ENCODE data around the gene FNDC3B. TPM values are rescaled to one million over a fixed set of nuclear protein-coding genes. Genes with fewer than 3 reads are reported as not detected.

The FNDC3B gene
- total RNA-seq, 2 experiments from 2014 or later: 14.4 to 17.8 TPM

DNA sequence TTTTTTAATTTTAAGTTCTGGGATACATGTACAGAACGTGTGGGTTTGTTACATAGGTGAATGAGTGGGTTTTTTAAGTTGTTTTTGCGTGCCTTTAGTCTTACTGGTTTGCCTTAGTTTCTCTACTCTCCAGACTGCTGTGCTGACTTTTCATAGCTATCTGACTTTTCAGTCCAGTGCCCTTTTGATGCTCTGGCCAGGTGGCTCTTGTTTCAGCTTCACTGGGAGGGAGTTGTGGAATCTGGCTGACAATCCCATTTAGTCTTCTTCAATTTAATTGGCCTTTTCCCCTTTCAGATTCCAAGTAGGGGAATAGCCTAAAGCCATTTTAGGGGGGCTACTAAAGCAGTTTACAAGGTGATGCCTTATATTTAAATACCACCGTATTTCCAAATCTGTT lies 30.1 kb downstream of the FNDC3B start:
- H3K9me3 Mint-ChIP-seq: no peaks in the 10 kb centered on the region
- peaks cover 10% of the 10 kb centered on the region for H3K36me3 Mint-ChIP-seq
- H3K27ac Mint-ChIP-seq: no peak overlapping the region
- CTCF ChIA-PET: no interaction called here
- POLR2A ChIA-PET: no interaction called here
- no peaks in the 10 kb centered on the region for H3K27me3 Mint-ChIP-seq
- peaks cover 21% of the 10 kb centered on the region for H3K4me1 Mint-ChIP-seq (ENCODE audit: low read depth)
- intact Hi-C loops (cut with micrococcal nuclease): no loop called here
- DNase-seq: no peak
- H3K4me3 Mint-ChIP-seq: no peak overlapping the region

DNA sequence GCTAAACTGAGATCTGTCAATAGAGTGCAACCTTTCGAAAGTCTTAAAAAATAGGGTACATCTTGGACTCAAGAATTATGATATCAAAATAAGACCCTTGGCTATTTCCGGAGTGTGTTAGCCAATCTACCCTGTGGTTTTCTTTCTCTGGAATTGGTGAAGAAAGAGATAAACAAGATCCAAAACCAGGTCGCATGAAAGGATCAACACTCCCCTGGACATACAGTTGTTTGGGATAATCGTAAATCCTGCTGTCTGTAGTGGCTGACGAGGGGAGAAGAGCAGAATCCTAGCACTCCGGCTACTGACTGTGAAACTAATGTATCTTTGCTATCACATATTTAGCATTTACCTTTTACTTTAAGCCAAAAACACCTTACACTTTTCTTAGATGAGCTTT lies 30.9 kb downstream of the FNDC3B start:
- H3K9me3 Mint-ChIP-seq: no peaks in the 10 kb centered on the region
- peaks cover 21% of the 10 kb centered on the region for H3K4me1 Mint-ChIP-seq (ENCODE audit: low read depth)
- ChIA-PET CTCF (no interaction called here), POLR2A (interaction anchor here (0.6 kb wide), 1 partner anchor 38 kb away, joined by 3 read pairs; no protein-coding TSS in a partner anchor)
- H3K27me3 Mint-ChIP-seq: no peaks in the 10 kb centered on the region
- H3K27ac Mint-ChIP-seq: no peak overlapping the region
- H3K4me3 Mint-ChIP-seq: no peak overlapping the region
- no peak for DNase-seq
- peaks cover 8% of the 10 kb centered on the region for H3K36me3 Mint-ChIP-seq
- intact Hi-C loops (cut with micrococcal nuclease): no loop called here

DNA sequence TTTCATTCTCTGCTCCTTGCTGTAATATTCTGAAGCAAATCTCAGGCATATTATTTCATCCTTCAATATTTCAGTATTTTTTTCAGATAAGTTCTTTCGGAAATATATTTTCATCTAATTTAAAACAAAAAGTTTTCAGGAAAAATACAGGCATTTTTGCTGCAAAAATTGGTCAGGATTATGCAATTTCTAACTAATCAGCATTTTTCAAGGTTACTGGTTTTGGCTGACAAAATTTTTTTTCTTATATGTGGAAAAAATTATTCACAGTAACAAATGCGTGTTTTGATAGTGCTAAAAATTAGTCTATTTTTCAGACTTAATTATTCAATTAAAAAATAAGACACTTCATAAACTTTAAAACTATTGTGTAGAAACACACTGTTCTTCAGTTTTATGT lies 31.4 kb downstream of the FNDC3B start:
- Mint-ChIP-seq H3K4me1 (ENCODE audit: low read depth) (peaks cover 16% of the 10 kb centered on the region), H3K9me3 (no peaks in the 10 kb centered on the region), H3K27ac (no peak overlapping the region), H3K27me3 (no peaks in the 10 kb centered on the region), H3K4me3 (no peak overlapping the region), H3K36me3 (peaks cover 8% of the 10 kb centered on the region)
- ChIA-PET POLR2A (no interaction called here), CTCF (no interaction called here)
- intact Hi-C loops (cut with micrococcal nuclease): no loop called here
- DNase-seq: no peak

DNA sequence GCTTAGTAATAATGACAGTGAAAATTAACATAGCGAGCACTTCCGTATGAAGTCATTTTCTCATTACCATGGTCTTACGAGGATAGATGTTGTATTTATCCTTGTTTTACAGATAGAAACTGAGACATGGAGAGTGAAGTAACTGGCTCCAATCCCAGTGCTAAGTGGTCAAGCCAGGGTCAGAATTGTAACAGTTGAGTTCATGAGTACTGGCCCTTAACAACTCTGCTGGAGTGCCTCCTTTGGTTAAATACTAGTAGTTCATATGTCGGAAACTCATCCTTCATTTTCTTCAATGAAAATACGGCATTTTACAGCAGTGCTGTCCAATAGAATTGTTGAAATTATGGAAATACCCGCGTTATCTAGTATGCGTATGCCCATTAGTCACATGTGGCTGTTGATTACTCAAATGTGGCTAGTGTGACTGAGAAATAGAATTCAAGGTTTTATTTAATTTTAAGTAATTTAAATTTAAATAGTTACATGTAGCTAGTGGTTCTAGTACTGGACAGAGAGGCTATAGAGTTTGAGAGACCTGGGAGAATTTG lies 32.5 kb downstream of the FNDC3B start:
- ChIA-PET CTCF (no interaction called here), POLR2A (no interaction called here)
- H3K27me3 Mint-ChIP-seq: no peaks in the 10 kb centered on the region

DNA sequence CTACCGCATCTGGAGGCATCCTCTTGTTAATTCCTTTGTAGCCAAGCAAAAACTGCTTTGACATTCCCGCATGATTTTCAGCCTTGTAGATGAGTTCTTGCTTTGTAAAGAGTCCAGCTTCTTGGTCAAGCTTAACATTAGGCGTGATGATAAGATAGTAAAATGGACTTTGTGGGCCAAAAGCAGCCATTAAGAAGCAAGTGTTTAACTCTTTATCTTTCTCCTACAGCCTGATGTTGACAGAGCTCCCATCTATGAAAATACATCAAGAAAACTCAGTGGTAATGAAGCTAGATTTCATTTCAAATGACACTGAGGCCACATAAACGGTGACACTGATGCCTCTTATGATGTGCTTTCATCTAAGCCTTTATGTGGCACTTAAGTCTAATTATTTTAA lies 33.2 kb downstream of the FNDC3B start:
- Mint-ChIP-seq H3K4me3 (no peak overlapping the region), H3K27me3 (no peaks in the 10 kb centered on the region), H3K27ac (no peak overlapping the region), H3K4me1 (ENCODE audit: low read depth) (peaks cover 4% of the 10 kb centered on the region), H3K36me3 (peaks cover 8% of the 10 kb centered on the region), H3K9me3 (no peaks in the 10 kb centered on the region)
- POLR2A ChIA-PET: no interaction called here
- CTCF ChIA-PET: no interaction called here
- DNase-seq: no peak
- intact Hi-C loops (cut with micrococcal nuclease): no loop called here

More for the DNA sequence above, 32.5 kb downstream of the FNDC3B start:
- no peak overlapping the region for H3K4me3 Mint-ChIP-seq
- H3K4me1 Mint-ChIP-seq (ENCODE audit: low read depth): peaks cover 8% of the 10 kb centered on the region
- peaks cover 8% of the 10 kb centered on the region for H3K36me3 Mint-ChIP-seq
- H3K9me3 Mint-ChIP-seq: no peaks in the 10 kb centered on the region
- no peak for DNase-seq
- H3K27ac Mint-ChIP-seq: no peak overlapping the region
- intact Hi-C loops (cut with micrococcal nuclease): no loop called here

DNA sequence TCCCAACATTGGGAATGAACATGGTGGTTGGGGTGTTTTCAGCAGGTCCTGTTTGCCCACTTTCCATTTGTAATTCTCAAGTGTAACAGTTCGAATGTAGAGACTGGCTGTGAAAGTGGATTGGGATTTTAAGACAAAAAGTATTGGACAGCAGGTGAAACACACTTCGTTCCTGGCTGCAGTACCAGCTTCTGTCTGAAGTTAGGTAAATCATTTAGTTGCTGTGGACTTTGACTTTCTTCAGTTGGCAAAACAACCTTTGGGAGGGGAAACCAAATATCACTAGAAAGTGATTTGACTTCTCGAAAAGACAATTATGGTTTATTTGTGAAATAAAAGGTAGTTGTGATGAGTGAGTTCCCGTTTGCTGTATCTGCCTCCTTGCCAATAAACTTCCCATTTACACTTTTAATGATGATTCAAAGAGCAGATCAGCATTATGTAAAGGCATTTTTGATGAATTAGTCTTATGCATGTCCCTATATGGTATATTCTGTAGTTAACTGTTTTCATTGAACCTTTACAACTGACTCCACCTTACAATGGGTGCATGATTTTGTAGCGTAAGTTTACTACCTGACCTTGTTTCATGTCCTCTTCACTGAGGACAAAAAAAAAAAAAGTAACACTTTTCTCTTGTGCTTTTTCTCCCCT lies 34.0 kb downstream of the FNDC3B start:
- no peaks in the 10 kb centered on the region for H3K4me1 Mint-ChIP-seq (ENCODE audit: low read depth)
- DNase-seq: no peak
- H3K9me3 Mint-ChIP-seq: no peaks in the 10 kb centered on the region
- no peaks in the 10 kb centered on the region for H3K27me3 Mint-ChIP-seq
- no peak overlapping the region for H3K4me3 Mint-ChIP-seq
- CTCF ChIA-PET: no interaction called here
- no peak overlapping the region for H3K27ac Mint-ChIP-seq
- intact Hi-C loops (cut with micrococcal nuclease): no loop called here
- POLR2A ChIA-PET: no interaction called here
- H3K36me3 Mint-ChIP-seq: peaks cover 8% of the 10 kb centered on the region

DNA sequence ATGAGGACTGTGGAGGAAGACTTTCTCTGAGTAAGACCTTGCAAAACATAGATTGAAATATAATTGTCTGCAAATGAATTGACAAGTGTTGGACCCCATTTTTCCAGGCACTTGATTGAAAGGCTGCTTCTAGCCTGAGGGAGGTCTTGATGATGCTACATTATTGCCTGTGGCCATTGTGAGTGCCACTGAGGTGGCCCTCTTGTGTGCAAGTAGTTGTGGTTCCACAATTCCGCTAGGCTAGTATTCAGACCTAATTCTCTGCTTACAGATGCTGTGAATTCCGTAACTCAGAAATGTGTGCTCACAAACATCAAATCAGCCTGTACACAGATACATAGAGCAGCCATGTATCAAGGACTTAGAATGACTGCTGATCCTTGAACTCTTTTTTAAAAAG lies 34.7 kb downstream of the FNDC3B start:
- CTCF ChIA-PET: no interaction called here
- intact Hi-C loops (cut with micrococcal nuclease): no loop called here
- DNase-seq: no peak

DNA sequence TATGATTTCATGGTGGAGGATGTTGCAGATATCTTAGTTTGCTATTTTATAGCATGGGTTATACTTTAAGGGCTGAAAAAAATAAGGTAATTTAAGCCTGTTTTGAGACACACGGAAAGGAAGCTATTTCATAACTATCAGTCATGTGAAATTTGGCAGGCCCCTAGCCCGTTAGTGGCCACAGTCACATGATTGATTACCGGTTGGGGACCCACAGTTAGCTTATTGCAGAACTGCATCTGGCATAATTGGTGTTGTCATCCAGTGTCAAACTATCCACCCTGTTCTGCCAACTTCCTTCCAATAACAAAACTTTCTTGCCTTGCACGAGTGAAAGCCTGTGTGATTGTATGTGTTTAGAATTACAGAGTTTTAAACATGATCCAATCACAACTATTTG lies 35.2 kb downstream of the FNDC3B start:
- DNase-seq: no peak
- no peaks in the 10 kb centered on the region for H3K9me3 Mint-ChIP-seq
- H3K36me3 Mint-ChIP-seq: peaks cover 8% of the 10 kb centered on the region
- H3K4me1 Mint-ChIP-seq (ENCODE audit: low read depth): no peaks in the 10 kb centered on the region
- no peaks in the 10 kb centered on the region for H3K27me3 Mint-ChIP-seq
- intact Hi-C loops (cut with micrococcal nuclease): no loop called here
- CTCF ChIA-PET: no interaction called here
- no peak overlapping the region for H3K4me3 Mint-ChIP-seq
- H3K27ac Mint-ChIP-seq: no peak overlapping the region
- POLR2A ChIA-PET: no interaction called here

More for the DNA sequence above, 34.7 kb downstream of the FNDC3B start:
- no peaks in the 10 kb centered on the region for H3K9me3 Mint-ChIP-seq
- peaks cover 8% of the 10 kb centered on the region for H3K36me3 Mint-ChIP-seq
- no peak overlapping the region for H3K4me3 Mint-ChIP-seq
- POLR2A ChIA-PET: no interaction called here
- H3K27ac Mint-ChIP-seq: no peak overlapping the region
- H3K27me3 Mint-ChIP-seq: no peaks in the 10 kb centered on the region
- H3K4me1 Mint-ChIP-seq (ENCODE audit: low read depth): no peaks in the 10 kb centered on the region

DNA sequence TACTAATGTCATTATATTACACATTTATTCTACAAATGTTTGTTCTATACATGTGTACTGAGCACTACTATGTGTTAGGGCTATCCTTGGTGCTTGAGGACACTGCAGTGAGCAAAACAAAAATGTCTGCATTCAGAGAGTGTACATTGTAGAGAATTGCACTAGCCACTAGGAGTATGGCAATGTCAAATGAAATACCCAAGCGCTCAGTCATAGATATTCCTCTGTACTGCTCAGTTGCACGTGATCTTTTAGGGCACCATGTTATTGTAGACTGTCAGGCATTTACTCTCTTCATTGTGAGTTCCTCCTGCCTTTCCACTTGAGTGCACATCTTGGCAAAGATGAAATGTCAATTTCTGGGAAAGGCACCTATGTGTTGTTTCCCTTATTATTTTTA lies 36.8 kb downstream of the FNDC3B start:
- no peaks in the 10 kb centered on the region for H3K4me1 Mint-ChIP-seq (ENCODE audit: low read depth)
- H3K27ac Mint-ChIP-seq: no peak overlapping the region
- no peak for DNase-seq
- no peaks in the 10 kb centered on the region for H3K27me3 Mint-ChIP-seq
- no peak overlapping the region for H3K4me3 Mint-ChIP-seq
- POLR2A ChIA-PET: no interaction called here
- CTCF ChIA-PET: no interaction called here
- peaks cover 8% of the 10 kb centered on the region for H3K36me3 Mint-ChIP-seq
- H3K9me3 Mint-ChIP-seq: no peaks in the 10 kb centered on the region
- intact Hi-C loops (cut with micrococcal nuclease): no loop called here

DNA sequence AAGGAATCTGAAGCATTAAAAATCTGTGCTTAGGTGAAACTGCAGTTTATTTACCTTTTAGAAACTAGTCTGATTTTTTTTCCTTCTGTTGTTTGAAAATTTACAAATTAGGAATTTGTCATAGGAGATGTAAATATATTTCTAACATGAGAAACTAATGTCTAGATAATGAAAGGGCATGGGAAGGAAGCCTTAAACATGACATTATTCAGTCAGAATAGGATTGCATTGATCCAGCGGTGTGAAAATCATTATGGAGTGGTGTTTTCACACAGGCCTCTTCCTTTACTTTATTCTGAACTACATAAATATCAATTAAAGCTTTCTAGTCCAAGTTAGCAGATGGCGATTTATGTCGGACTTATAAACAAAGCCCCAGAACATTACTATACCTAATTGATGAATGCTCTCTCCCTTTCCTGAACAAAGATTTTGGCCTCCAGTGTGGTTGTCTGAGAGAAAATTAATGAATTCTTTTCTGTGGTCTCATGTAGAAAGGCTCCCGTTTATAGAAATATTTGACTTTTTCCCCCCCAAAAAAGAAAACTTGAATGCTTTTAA lies 37.9 kb downstream of the FNDC3B start:
- H3K9me3 Mint-ChIP-seq: no peaks in the 10 kb centered on the region
- ChIA-PET POLR2A (no interaction called here), CTCF (no interaction called here)
- no peak overlapping the region for H3K4me3 Mint-ChIP-seq
- peaks cover 8% of the 10 kb centered on the region for H3K36me3 Mint-ChIP-seq
- DNase-seq: no peak
- H3K27ac Mint-ChIP-seq: no peak overlapping the region
- intact Hi-C loops (cut with micrococcal nuclease): no loop called here
- no peaks in the 10 kb centered on the region for H3K27me3 Mint-ChIP-seq
- H3K4me1 Mint-ChIP-seq (ENCODE audit: low read depth): no peaks in the 10 kb centered on the region

DNA sequence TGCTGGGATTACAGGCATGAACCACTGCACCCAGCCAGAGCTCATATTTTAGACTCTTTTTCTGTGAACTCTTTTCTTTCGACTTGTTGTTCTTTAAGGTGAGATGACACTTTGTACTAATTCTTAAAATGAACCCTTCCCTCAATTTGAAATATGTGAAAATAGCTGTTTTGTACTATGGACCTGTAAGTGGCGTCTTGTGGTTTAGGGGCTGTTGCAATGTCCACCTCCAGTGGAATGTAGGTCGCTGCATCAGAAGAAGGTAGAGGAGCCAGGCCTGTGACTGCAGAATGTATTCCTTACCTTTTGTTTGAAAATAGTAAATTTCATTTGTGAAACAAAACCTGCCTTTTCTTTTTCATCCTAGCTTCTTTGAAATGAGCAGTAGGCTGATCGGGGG lies 38.9 kb downstream of the FNDC3B start:
- Mint-ChIP-seq H3K27me3 (no peaks in the 10 kb centered on the region), H3K9me3 (no peaks in the 10 kb centered on the region), H3K27ac (no peak overlapping the region), H3K36me3 (peaks cover 6% of the 10 kb centered on the region), H3K4me1 (ENCODE audit: low read depth) (peaks cover 2% of the 10 kb centered on the region), H3K4me3 (no peak overlapping the region)
- intact Hi-C loops (cut with micrococcal nuclease): no loop called here
- CTCF ChIA-PET: no interaction called here
- no peak for DNase-seq
- POLR2A ChIA-PET: no interaction called here

DNA sequence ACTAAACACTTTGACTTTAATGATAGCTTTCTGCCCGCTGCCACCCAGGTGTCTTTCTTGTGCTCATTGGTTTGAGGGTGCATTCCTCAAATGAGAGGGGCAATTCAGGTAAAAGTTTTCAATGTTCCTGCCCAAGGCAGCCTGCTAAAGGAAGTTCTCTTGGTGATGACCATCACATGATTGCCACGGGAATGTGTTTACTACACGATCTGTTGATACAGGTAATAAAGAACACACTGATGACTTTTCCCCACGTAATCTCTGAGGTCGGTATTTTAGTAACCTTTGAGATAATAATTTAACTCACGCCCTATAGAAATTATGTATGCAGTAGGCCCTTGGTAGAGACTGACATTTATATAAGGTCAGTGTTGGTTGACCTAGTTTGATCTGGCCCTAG lies 39.3 kb downstream of the FNDC3B start:
- no peak for DNase-seq
- POLR2A ChIA-PET: no interaction called here
- no peaks in the 10 kb centered on the region for H3K9me3 Mint-ChIP-seq
- CTCF ChIA-PET: no interaction called here
- no peak overlapping the region for H3K27ac Mint-ChIP-seq
- H3K4me3 Mint-ChIP-seq: no peak overlapping the region
- intact Hi-C loops (cut with micrococcal nuclease): no loop called here
- peaks cover 2% of the 10 kb centered on the region for H3K4me1 Mint-ChIP-seq (ENCODE audit: low read depth)
- H3K27me3 Mint-ChIP-seq: no peaks in the 10 kb centered on the region
- H3K36me3 Mint-ChIP-seq: peaks cover under 1% of the 10 kb centered on the region

DNA sequence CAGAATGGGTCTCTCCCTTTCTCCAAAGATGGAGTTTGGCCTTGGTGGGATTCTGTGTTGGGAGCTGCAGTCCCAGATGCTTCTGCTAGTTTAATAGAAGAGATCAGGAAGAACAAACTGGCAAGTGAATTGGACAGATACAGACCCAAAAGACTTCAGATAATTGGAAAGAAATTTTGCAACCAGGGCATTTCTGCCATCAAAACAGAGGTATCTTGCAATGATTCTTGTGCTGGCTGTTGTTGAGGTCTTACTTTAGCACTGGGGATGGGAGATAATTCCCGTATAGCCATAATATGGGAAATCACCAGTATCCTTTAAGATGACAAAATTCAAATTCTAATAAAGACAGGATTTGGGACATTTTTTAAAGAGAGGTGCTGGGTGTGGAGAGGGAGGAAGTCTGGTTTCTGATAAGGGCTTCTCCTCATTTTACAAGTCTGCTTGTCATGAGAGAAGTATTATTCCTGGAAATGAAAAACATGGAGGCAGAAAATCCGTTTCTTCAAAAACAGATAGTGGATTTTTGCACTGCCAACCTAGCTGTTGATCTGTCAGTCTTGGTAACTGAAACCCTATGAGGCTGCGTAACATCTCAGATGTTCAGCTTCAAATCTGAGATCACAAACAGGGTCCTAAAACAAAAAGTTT lies 40.1 kb downstream of the FNDC3B start:
- no peak overlapping the region for H3K27ac Mint-ChIP-seq
- no peaks in the 10 kb centered on the region for H3K9me3 Mint-ChIP-seq
- ChIA-PET CTCF (interaction anchor here (1.1 kb wide), 1 partner anchor 44 kb away, joined by 3 read pairs; no protein-coding TSS in a partner anchor), POLR2A (no interaction called here)
- H3K4me1 Mint-ChIP-seq (ENCODE audit: low read depth): peaks cover 2% of the 10 kb centered on the region
- H3K27me3 Mint-ChIP-seq: no peaks in the 10 kb centered on the region
- intact Hi-C loops (cut with micrococcal nuclease): no loop called here
- H3K36me3 Mint-ChIP-seq: no peaks in the 10 kb centered on the region
- no peak for DNase-seq
- no peak overlapping the region for H3K4me3 Mint-ChIP-seq

All from activated CD4-positive, alpha-beta memory T cell treated with anti-CD3 and anti-CD28 coated beads for 36 hours (primary cell).